SU-DHL-6 (cell line): ENCODE results near the gene TMEM247.

Experiments used
- H2AFZ ChIP-seq: fragments of 200-600 bp; sonication (generic); 2 replicates; pipeline ENCODE4 v1.6.1; 2014; ENCODE audit warnings: low read depth, mild to moderate bottlenecking, moderate library complexity, mixed read lengths, antibody characterized with exemption, low read length; ENCODE audit not compliant: severe bottlenecking
- H3F3A ChIP-seq: fragments of 200-600 bp; shearing (Covaris generic); 2 replicates; pipeline ENCODE4 v1.6.0; 2016; ENCODE audit warnings: antibody characterized with exemption, mild to moderate bottlenecking; ENCODE audit not compliant: insufficient read depth
- H3K27ac ChIP-seq: fragments of 200-600 bp; sonication (generic); 2 replicates; pipeline ENCODE4 v1.5.1; 2016; ENCODE audit warnings: low read depth, mild to moderate bottlenecking, low read length, moderate library complexity, mixed read lengths
- H3K27me3 ChIP-seq: fragments of 200-600 bp; sonication (generic), shearing (Covaris generic); 2 replicates; pipeline ENCODE4 v1.6.0; 2014; ENCODE audit warnings: mild to moderate bottlenecking, low read length
- H3K36me3 ChIP-seq: fragments of 200-600 bp; sonication (generic); 2 replicates; pipeline ENCODE4 v1.6.1; 2014; ENCODE audit warnings: mild to moderate bottlenecking, low read length, mixed read lengths
- H3K4me2 ChIP-seq: fragments of 300-600, 200-600 bp; shearing (Covaris generic), sonication (generic); 2 replicates; pipeline ENCODE4 v1.6.0; 2014; ENCODE audit warnings: low read length, low read depth, mild to moderate bottlenecking; ENCODE audit not compliant: poor library complexity, severe bottlenecking
- H3K4me3 ChIP-seq: fragments of 200-600 bp; sonication (generic); 2 replicates; pipeline ENCODE4 v1.5.1; 2014; ENCODE audit warnings: antibody characterized with exemption, low read length, mild to moderate bottlenecking, mixed read lengths; ENCODE audit not compliant: insufficient read depth, poor library complexity, severe bottlenecking
- H3K79me2 ChIP-seq: fragments of 200-600 bp; sonication (generic); 2 replicates; pipeline ENCODE4 v1.6.1; 2014; ENCODE audit warnings: mild to moderate bottlenecking, low read length, moderate library complexity; ENCODE audit not compliant: insufficient read depth
- H3K9ac ChIP-seq: fragments of 200-600 bp; sonication (generic); 2 replicates; pipeline ENCODE4 v1.7.0; 2014; ENCODE audit warnings: mild to moderate bottlenecking, low read length
- H3K9me2 ChIP-seq: fragments of 200-600 bp; sonication (generic); replicated peaks from 2 replicates; pipeline ENCODE4 v1.6.1; 2014; ENCODE audit warnings: low read length; ENCODE audit not compliant: insufficient read depth
- H3K9me3 ChIP-seq: fragments of 200-600 bp; sonication (generic); 2 replicates; pipeline ENCODE4 v1.6.1; 2014; ENCODE audit warnings: low read length, mixed read lengths; ENCODE audit not compliant: insufficient read depth
- H4K20me1 ChIP-seq: fragments of 200-600 bp; sonication (generic); 2 replicates; pipeline ENCODE4 v1.6.1; 2014; ENCODE audit warnings: low read depth, mild to moderate bottlenecking, antibody characterized with exemption, low read length, moderate library complexity, mixed read lengths
- CTCF ChIP-seq: fragments of 200-600 bp; sonication (generic); IDR thresholded peaks from one replicate; pipeline ENCODE4 v1.5.1; 2017; ENCODE audit warnings: antibody characterized with exemption, mild to moderate bottlenecking, low read length, moderate library complexity; ENCODE audit not compliant: insufficient read depth, poor library complexity, severe bottlenecking
- EZH2phosphoT487 ChIP-seq: fragments of 200-600 bp; sonication (generic), shearing (Covaris generic); conservative IDR thresholded peaks from 2 replicates; pipeline ENCODE4 v1.6.1; 2018; ENCODE audit warnings: mild to moderate bottlenecking, antibody characterized with exemption, low read length, moderate library complexity, mixed read lengths

Gene TMEM247

GRCh38 chr2:46502291-46502885 is 23.0 kb downstream of the TMEM247 start:
- no peaks in the 10 kb centered on the region for H3K79me2 ChIP-seq
- no peak overlapping the region for H3K4me2 ChIP-seq
- H3K9ac ChIP-seq, result no peak overlapping the region
- H3K9me3 ChIP-seq, result no peaks in the 10 kb centered on the region
- H2AFZ ChIP-seq, result no peak overlapping the region
- H3K9me2 ChIP-seq, result no peaks in the 10 kb centered on the region
- H3F3A ChIP-seq, result no peaks in the 10 kb centered on the region
- H3K27me3 ChIP-seq, result no peaks in the 10 kb centered on the region
- no peak overlapping the region for H3K4me3 ChIP-seq
- H3K27ac ChIP-seq, result no peak overlapping the region
- H3K36me3 ChIP-seq, result no peaks in the 10 kb centered on the region
- TF ChIP-seq CTCF (no peak), EZH2phosphoT487 (no peak)
- H4K20me1 ChIP-seq, result no peaks in the 10 kb centered on the region

- H2AFZ ChIP-seq, result no peak overlapping the region
- no peaks in the 10 kb centered on the region for H3K27me3 ChIP-seq
- no peaks in the 10 kb centered on the region for H3K79me2 ChIP-seq
- no peak overlapping the region for H3K27ac ChIP-seq
- H3F3A ChIP-seq, result no peaks in the 10 kb centered on the region
- TF ChIP-seq CTCF (no peak), EZH2phosphoT487 (no peak)
- H3K9me3 ChIP-seq, result no peaks in the 10 kb centered on the region
- H4K20me1 ChIP-seq, result no peaks in the 10 kb centered on the region
- H3K4me2 ChIP-seq, result no peak overlapping the region
- H3K36me3 ChIP-seq, result no peaks in the 10 kb centered on the region
- H3K9ac ChIP-seq, result no peak overlapping the region
- H3K4me3 ChIP-seq, result no peak overlapping the region
- no peaks in the 10 kb centered on the region for H3K9me2 ChIP-seq
Observed at GRCh38 chr2:46503686-46504085, 24.3 kb downstream of the TMEM247 start.

GRCh38 chr2:46504221-46504620 is 24.9 kb downstream of the TMEM247 start:
- Histone ChIP-seq H3K36me3 (no peaks in the 10 kb centered on the region), H4K20me1 (no peaks in the 10 kb centered on the region), H3K9me2 (no peaks in the 10 kb centered on the region), H3K4me3 (no peak overlapping the region), H3K27ac (no peak overlapping the region), H3K27me3 (no peaks in the 10 kb centered on the region), H2AFZ (no peak overlapping the region), H3F3A (no peaks in the 10 kb centered on the region), H3K4me2 (no peak overlapping the region), H3K79me2 (no peaks in the 10 kb centered on the region), H3K9ac (no peak overlapping the region), H3K9me3 (no peaks in the 10 kb centered on the region)
- TF ChIP-seq CTCF, result no peak
- no peak for TF ChIP-seq EZH2phosphoT487
